ENCODE measurements around the gene PNPLA1. TPM values are rescaled to one million over a fixed set of nuclear protein-coding genes. Genes with fewer than 3 reads are reported as not detected.

PNPLA1 gene
- total RNA-seq, 1 experiment from 2014 or later: 0.29 TPM

Other genes with a start within 250 kb of the PNPLA1 start
- gene SLC26A8, start 245.4 kb upstream of the PNPLA1 start, total RNA-seq (2014; rRNA removed): not detected in 2 replicates
- 53.7 and 56.8 TPM in 2 replicates for gene MAPK14, start 242.3 kb upstream of the PNPLA1 start, total RNA-seq (2014; rRNA removed)
- gene MAPK13, start 139.5 kb upstream of the PNPLA1 start, total RNA-seq (2014; rRNA removed): 36.9 and 41.4 TPM in 2 replicates
- gene BRPF3, start 73.3 kb upstream of the PNPLA1 start, total RNA-seq (2014; rRNA removed): 14.3 and 21.4 TPM in 2 replicates
- gene BNIP5, start 66.8 kb downstream of the PNPLA1 start, total RNA-seq (2014; rRNA removed): not detected in 2 replicates
- not detected in 2 replicates for gene ETV7, start 117.6 kb downstream of the PNPLA1 start, total RNA-seq (2014; rRNA removed)
- not detected in 2 replicates for gene PXT1, start 172.8 kb downstream of the PNPLA1 start, total RNA-seq (2014; rRNA removed)
- gene KCTD20, start 172.9 kb downstream of the PNPLA1 start, total RNA-seq (2014; rRNA removed): 20.8 and 26.5 TPM in 2 replicates